Spleen (tissue), 7 donors: Measurements from ENCODE around the gene IFT81.

Source experiments
- POLR2A ChIP-seq, 3 donors: fragments of 450-650 bp; IDR thresholded peaks; one replicate each; pipeline ENCODE4 v1.5.1; 2017; ENCODE audit warnings: antibody characterized with exemption in 3 of 3, mild to moderate bottlenecking in 1 of 3
- POLR2AphosphoS5 ChIP-seq, 3 donors: sonication (generic); formaldehyde crosslinking; IDR thresholded peaks; one replicate each; pipeline ENCODE4 v1.5.1; 2017; ENCODE audit warnings: antibody characterized with exemption in 3 of 3
- TF ChIP-seq, protein P1 (sequence below), 11 experiments: fragments of 200-600 bp in 7 of 11; fragments of 450-650 bp in 4 of 11; sonication (generic) in 4 of 11; IDR thresholded peaks in 8 of 11; conservative IDR thresholded peaks in 3 of 11; 1 replicate in 7 of 11; 2 replicates in 4 of 11; pipeline versions ENCODE4 v1.4.0 to v1.8.0; 2016 to 2021; ENCODE audit warnings: antibody characterized with exemption in 11 of 11, inconsistent platforms in 4 of 11, mild to moderate bottlenecking in 1 of 11
- donor health status: DM: no; HTN: no; CAD: no; lungs with moderate emphysema.
- donor health status: DM: no; HTN: no; CAD: no.
- donor health status: DM: no; HTN: no; CAD: no.

DNA sequence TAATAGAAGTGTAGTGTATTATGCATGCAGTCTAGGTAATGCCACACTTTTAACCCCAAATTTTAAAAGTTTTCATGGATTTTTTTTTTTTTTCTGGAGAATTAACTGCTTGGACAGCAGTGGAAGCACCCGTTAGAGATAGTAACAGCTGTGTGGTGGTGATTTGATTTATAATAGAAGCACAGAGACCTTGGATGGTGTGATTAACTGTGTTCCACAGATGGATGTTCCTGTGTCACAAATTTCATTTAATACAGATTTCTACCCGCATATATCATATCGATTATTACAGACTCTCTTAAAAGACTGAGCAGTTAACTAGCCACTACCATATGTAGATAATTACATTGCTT lies 47.0 kb downstream of the IFT81 start:
- TF ChIP-seq, protein P1, sequence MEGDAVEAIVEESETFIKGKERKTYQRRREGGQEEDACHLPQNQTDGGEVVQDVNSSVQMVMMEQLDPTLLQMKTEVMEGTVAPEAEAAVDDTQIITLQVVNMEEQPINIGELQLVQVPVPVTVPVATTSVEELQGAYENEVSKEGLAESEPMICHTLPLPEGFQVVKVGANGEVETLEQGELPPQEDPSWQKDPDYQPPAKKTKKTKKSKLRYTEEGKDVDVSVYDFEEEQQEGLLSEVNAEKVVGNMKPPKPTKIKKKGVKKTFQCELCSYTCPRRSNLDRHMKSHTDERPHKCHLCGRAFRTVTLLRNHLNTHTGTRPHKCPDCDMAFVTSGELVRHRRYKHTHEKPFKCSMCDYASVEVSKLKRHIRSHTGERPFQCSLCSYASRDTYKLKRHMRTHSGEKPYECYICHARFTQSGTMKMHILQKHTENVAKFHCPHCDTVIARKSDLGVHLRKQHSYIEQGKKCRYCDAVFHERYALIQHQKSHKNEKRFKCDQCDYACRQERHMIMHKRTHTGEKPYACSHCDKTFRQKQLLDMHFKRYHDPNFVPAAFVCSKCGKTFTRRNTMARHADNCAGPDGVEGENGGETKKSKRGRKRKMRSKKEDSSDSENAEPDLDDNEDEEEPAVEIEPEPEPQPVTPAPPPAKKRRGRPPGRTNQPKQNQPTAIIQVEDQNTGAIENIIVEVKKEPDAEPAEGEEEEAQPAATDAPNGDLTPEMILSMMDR (IDR thresholded peaks at IDR 0.05 in 8 of 11, conservative IDR thresholded peaks at IDR 0.05 in 3 of 11), result no peak
- no peak for TF ChIP-seq POLR2AphosphoS5 (IDR thresholded peaks at IDR 0.05)
- no peak for TF ChIP-seq POLR2A (IDR thresholded peaks at IDR 0.05)
